GM11168 (cell line): ENCODE data around the gene NID2.

Experiments
- in situ Hi-C: fragments of 300-500 bp; cut with MboI; formaldehyde crosslinking; loops from one replicate; pipeline ENCODE4 v1.12.0; 2022; ENCODE audit warnings: low sequenced_read_pairs; ENCODE audit not compliant: unreplicated experiment

The NID2 gene

GRCh38 chr14:52008136-52008535 lies 60.7 kb downstream of the NID2 start:
- in situ Hi-C loops, result no loop called here

- in situ Hi-C loops, result no loop called here
Measured at GRCh38 chr14:52007637-52008036, 61.2 kb downstream of the NID2 start.

- in situ Hi-C loops, result no loop called here
Measured at GRCh38 chr14:52007211-52007610, 61.6 kb downstream of the NID2 start.

GRCh38 chr14:52006361-52006760 lies 62.5 kb downstream of the NID2 start:
- in situ Hi-C loops, result no loop called here

- in situ Hi-C loops, result no loop called here
Measured at GRCh38 chr14:52005625-52006024, 63.2 kb downstream of the NID2 start.

- in situ Hi-C loops, result no loop called here
Measured at GRCh38 chr14:52003324-52003723, 65.5 kb downstream of the NID2 start.

- in situ Hi-C loops, result no loop called here
Measured at GRCh38 chr14:52002542-52002941, 66.3 kb downstream of the NID2 start.

GRCh38 chr14:52000696-52001095 lies 68.2 kb downstream of the NID2 start:
- in situ Hi-C loops, result no loop called here

GRCh38 chr14:52000019-52000582 lies 68.8 kb downstream of the NID2 start:
- in situ Hi-C loops, result no loop called here

GRCh38 chr14:51999084-51999483 lies 69.8 kb downstream of the NID2 start:
- in situ Hi-C loops, result loop anchor here (25.0 kb wide), 1 partner anchor 612 kb away; no protein-coding TSS in a partner anchor

- in situ Hi-C loops, result loop anchor here (25.0 kb wide), 1 partner anchor 611 kb away; no protein-coding TSS in a partner anchor
Measured at GRCh38 chr14:51998348-51998747, 70.5 kb downstream of the NID2 start.

GRCh38 chr14:51996148-51996746 lies 72.6 kb downstream of the NID2 start:
- in situ Hi-C loops, result loop anchor here (25.0 kb wide), 1 partner anchor 609 kb away; no protein-coding TSS in a partner anchor

- in situ Hi-C loops, result loop anchor here (25.0 kb wide), 1 partner anchor 606 kb away; no protein-coding TSS in a partner anchor
Measured at GRCh38 chr14:51993285-51993920, 75.5 kb downstream of the NID2 start.

- in situ Hi-C loops, result loop anchor here (25.0 kb wide), 1 partner anchor 603 kb away; no protein-coding TSS in a partner anchor
Measured at GRCh38 chr14:51990488-51990887, 78.4 kb downstream of the NID2 start.

GRCh38 chr14:51989293-51990234 lies 79.3 kb downstream of the NID2 start, which contains the start of gene RTRAF:
TSS of gene RTRAF (plus strand) at chr14:51989546. CDS start at chr14:51989640, 94 bp downstream.
- in situ Hi-C loops, result loop anchor here (25.0 kb wide), 1 partner anchor 602 kb away; no protein-coding TSS in a partner anchor

- in situ Hi-C loops, result loop anchor here (25.0 kb wide), 1 partner anchor 601 kb away; no protein-coding TSS in a partner anchor
Measured at GRCh38 chr14:51988221-51988620, 80.6 kb downstream of the NID2 start.

- in situ Hi-C loops, result loop anchor here (25.0 kb wide), 1 partner anchor 594 kb away; no protein-coding TSS in a partner anchor
Measured at GRCh38 chr14:51981218-51981854, 87.5 kb downstream of the NID2 start.

- in situ Hi-C loops, result loop anchor here (5.0 to 25.0 kb wide), 4 partner anchors 97 to 592 kb away; partner anchors contain the start of gene GNG2
Measured at GRCh38 chr14:51979088-51979709, 89.7 kb downstream of the NID2 start.

- in situ Hi-C loops, result loop anchor here (5.0 to 25.0 kb wide), 4 partner anchors 96 to 591 kb away; partner anchors contain the start of gene GNG2
Measured at GRCh38 chr14:51978681-51979085, 90.2 kb downstream of the NID2 start.
